Activated CD4-positive, alpha-beta T cell treated with anti-CD3 and anti-CD28 coated beads for 4 hours (primary cell): ENCODE data around the gene UNC93A.
"Not testable (repeated sequence)": the region's sequence is repeated elsewhere in the genome, so short reads cannot be mapped to it uniquely, and the experiment has no call there.

Source experiments
- DNase-seq, 2 donors: peaks; one replicate each; pipeline ENCODE4 v3.0.0-alpha.2; 2020

Gene UNC93A

DNA sequence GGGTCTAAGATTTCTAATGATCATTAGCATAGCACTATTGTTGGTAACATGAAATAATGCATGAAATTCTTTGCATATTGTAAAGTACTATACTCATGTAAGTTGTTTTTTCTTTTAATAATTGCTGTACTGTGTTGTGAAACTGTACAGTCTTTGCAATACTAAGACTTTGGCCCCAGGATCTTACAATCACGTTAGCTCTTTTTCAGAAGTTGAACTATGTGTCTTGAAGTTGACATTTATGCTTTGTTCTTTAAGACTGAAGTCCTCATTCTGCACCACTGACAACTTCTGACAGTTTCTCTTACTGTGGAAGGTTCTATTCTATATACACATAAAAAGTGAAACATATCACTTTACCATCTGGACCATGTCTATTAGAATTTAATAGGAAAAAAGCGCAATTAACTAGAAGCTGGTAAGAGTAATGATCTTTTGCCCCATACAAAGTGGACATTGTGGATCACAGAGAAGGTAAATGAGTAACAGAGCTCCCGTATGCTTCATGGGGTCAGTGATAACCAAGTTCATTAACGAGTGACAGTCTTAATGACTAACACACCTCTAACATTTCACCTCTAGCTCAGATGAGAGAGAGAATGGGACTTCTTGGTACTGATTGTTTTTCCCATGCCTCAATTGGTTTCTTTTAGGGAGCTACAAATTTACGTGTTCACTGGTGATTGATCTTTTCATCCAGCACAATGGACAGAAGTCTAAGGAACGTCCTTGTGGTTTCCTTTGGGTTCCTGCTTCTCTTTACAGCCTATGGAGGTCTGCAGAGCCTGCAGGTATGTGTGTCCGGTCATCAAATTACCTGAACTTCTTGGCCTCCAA, at the start of gene UNC93A:
TSS of gene UNC93A (plus strand) at position 530 of the 837 bp plus-strand sequence. CDS start at position 705, 175 bp downstream.
- DNase-seq, result no peak

- not testable (repeated sequence) for DNase-seq
Measured at GRCh38 chr6:167241321-167242134, 49.6 kb upstream of the UNC93A start.

DNA sequence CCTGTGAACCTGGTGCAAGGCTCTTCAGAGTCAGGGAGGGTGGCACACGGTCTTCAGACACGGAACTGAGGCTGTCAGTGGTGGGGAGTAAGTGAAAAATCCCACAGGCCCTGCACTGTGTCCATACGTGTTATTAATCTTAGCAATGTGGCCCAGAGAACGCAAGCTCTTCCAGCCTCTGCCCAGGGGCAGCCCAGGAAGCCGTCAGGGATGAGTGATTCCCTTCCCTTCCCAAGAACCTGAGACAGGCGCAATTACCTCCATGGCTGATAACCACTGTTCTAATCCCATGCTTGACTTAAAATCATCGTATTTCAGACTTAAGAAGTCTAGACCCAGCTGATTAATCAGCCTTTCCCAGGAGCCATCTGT, 49.0 kb upstream of the UNC93A start:
- not testable (repeated sequence) for DNase-seq

GRCh38 chr6:167242511-167243051, 48.5 kb upstream of the UNC93A start:
- DNase-seq, result not testable (repeated sequence)

GRCh38 chr6:167244064-167244960, 46.8 kb upstream of the UNC93A start:
- no peak for DNase-seq

GRCh38 chr6:167244991-167245390, 46.1 kb upstream of the UNC93A start:
- no peak for DNase-seq

DNA sequence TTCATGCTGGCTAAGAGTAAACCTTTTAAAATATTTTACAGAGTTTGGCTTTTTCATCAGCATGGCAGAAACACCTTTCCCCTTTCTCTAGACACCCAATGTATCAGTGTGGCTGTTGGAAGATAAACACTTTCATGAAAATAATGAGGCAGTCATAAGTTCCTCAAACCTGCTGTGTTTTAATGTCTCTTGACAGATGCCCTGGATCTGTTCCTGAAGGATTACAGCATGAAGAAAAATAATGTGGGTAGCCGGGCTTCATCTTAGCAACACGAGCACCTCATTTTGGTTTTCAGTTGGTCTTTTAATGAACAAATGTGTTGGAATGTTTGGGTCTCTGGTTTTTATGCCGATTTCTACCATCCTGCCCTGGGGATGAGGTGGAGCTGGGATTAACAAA, 45.5 kb upstream of the UNC93A start:
- DNase-seq, result no peak

GRCh38 chr6:167247814-167248595, 43.1 kb upstream of the UNC93A start:
- DNase-seq, result no peak

DNA sequence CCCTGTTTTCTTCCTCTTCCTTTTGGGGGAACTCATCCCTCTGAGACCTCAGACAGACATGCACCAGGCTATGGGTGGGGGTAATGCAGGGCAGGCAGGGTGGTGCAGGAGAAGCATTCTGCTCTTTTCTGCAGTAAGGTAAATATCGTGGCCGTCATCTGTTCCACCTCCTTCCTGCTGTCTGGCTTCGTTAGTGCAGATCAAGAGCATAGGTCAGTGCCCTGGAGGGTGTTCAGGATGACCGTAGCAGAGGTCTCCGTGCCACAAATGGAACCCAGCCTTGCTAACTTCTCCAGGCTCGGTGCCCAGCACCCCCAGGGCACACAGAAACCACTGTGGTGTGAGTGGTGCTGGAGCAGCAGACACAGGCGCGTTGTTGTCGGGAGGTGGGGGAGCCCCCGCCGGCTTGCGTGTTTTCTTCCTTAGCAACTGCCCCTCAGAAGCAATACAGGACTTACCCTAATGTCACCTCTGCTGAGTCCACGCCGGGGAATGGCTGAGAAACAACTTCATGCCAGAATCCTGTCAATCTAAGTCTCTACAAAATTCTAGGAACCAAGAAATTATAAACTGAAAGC, 42.1 kb upstream of the UNC93A start:
- DNase-seq, result not testable (repeated sequence)

DNA sequence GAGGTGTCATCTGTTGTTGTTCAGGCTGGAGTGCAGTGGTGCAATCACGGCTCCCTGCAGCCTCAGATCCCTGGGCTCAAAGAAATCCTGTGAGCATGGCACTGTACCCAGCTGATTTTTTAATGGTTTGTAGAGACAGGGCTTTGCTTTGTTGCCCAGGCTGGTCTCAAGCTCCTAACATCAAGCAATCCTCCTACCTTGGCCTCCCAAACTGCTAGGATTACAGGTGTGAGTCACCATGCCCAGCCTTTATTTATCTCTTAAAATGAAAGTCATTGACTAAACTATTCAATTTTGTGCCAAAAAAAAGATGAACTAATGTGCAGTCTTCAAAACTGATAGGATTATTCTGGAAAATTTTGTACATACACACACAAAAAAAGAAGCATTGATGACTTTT, 38.8 kb upstream of the UNC93A start:
- no peak for DNase-seq

DNA sequence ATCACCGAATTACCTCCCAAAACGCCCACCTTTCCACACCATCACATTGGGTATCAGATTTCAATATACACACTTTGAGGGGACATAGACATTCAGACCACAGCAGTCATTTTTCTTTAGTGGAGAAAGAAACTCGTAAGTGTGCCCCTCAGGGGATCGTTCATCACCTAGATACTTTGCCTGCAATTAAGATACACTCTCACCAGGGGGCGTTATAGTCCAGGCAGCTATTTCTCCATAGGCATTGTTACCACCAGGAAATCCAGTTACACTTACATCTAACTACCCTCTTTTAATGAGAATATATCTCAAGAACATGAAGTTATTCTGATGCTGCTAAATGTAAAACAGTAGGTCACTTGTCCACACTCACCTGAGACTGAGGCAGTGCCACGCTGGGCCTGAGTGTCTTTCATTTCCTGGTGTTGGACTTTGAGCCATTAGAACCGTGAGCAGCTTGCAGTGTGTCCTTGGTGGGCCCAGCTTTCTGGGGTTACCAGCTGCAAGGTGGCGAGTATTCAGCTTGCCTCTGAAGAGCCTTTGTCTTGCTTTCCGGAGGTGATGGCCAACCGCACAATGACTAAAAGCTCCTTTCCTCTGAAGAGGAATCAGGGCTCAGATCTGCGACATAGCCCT, 35.1 kb upstream of the UNC93A start:
- no peak for DNase-seq

DNA sequence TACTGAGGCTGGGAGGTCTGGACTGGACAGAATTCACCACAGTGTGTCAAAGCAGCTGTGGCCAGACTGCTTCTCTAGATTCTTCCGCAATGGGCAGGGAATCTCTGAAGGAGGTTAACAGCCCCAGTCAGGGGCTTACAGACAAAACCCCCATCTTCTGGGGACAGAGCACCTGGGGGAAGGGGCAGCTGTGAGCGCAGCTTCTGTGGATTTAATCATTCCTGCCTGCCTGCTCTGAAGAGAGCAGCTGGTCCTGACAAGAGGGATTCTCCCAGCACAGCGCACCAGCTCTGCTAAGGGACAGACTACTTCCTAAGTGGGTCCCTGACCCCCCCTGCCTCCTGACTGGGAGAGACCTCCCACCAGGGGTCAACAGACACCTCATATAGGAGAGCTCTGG, 32.5 kb upstream of the UNC93A start:
- DNase-seq, result no peak

GRCh38 chr6:167266057-167266829, 24.9 kb upstream of the UNC93A start:
- DNase-seq, result not testable (repeated sequence)

GRCh38 chr6:167266830-167267555, 24.1 kb upstream of the UNC93A start:
- DNase-seq, result no peak

- DNase-seq, result not testable (repeated sequence)
Measured at GRCh38 chr6:167267556-167267898, 23.6 kb upstream of the UNC93A start.

- DNase-seq, result no peak
Measured at GRCh38 chr6:167267921-167268401, 23.2 kb upstream of the UNC93A start.

DNA sequence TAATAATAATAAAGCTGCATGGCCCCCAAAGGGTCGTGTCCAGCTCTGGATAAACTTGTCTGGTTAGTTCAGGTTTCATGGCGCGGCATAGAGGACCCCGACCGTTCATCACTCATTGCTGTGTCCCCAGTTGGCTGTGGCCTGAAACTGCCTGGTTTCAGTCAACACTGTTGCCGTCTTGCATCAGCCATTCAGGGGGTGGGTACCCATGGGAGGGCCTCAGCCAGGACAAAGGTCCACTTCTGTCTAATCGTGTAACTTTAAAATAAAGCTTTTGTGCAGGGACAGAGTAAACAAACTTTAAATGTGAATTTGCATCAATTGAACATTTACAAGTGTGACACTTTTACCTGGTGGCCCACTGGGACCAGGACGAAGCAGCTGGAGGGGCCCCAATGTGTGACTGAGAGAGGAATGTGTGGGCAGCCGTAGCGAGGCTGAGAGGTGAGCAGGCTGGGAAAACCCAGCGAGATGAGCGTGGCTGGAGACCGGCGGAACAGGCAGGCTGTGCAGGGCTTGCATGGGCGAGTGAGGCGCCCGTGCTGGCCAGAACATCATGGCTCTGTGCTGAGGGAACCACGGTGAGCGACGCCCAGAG, 22.3 kb upstream of the UNC93A start:
- DNase-seq, result no peak

DNA sequence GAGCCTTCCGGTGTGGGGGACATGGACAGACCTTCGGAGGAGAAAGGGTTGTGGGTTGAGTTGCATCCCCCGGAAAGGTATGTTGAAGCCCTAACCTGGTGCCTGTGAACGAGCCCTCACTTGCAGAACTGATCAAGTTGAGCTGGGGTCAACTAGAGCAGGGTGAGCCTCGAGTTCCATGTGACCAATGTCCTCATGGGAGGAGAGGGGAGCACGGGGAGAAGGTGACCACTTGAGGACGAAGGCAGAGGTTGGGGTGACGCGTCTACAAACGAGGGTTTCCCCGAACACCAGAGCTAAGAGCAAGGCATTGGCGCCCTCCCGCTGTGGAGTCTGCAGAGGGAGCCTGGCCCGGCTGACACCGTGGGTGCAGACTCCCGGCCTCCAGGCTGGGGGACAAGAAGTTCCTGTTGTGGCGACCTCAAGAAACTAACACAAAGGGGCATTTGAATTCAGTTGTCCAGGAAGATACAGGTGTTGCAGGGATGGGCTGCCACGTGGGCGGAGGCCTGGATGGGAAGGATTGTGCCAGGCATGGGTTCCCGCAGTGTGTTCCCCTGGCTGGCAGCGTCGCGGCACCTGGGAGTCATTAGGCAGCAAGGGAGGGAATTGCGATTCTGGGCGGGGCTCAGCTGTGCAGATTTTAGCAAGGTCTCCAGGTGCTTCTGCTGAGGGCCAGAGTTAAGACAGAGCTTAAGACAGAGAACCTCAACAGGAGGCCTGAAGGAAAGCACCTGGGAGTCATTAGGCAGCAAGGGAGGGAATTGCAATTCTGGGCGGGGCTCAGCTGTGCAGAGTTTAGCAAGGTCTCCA, 20.4 kb upstream of the UNC93A start:
- DNase-seq, result no peak
